ENCODE measurements around the gene GPC6.

GPC6 gene

GRCh38 chr13:94006296-94006695 is 779.7 kb downstream of the GPC6 start:
- Histone ChIP-seq H3K56ac (ENCODE audit: low read length) (no peak overlapping the region), H3K27me3 (ENCODE audit: insufficient read depth, low read length, poor library complexity) (no peaks in the 10 kb centered on the region), H4K8ac (ENCODE audit: low read depth, low read length) (no peak overlapping the region), H3K4me3 (ENCODE audit: low read length) (no peak overlapping the region), H4K5ac (ENCODE audit: low read length) (no peak overlapping the region), H2AK5ac (ENCODE audit: low read length) (no peak overlapping the region), H3K36me3 (ENCODE audit: control insufficient read depth, insufficient read depth, low read length) (no peaks in the 10 kb centered on the region), H3K4me2 (ENCODE audit: low read length) (no peak overlapping the region), H2BK5ac (ENCODE audit: low read length) (no peak overlapping the region), H3K9ac (ENCODE audit: low read length) (no peak overlapping the region), H2BK15ac (replicated peaks; ENCODE audit: low read depth) (no peak overlapping the region), H3K79me1 (ENCODE audit: low read length) (no peaks in the 10 kb centered on the region), H3K27ac (ENCODE audit: low read depth, low read length) (no peak overlapping the region), H3K4ac (ENCODE audit: low read depth, low read length) (no peak overlapping the region), H3K18ac (ENCODE audit: low read length) (no peak overlapping the region), H2BK120ac (ENCODE audit: low read depth, low read length) (no peak overlapping the region), H3K4me1 (ENCODE audit: control insufficient read depth, low read depth, low read length) (no peaks in the 10 kb centered on the region), H3K23ac (ENCODE audit: low read length) (no peak overlapping the region), H3K79me2 (ENCODE audit: control insufficient read depth, insufficient read depth, low read length) (no peaks in the 10 kb centered on the region)
- DNase-seq: no peak
- no CpG with 5 or more reads among the region's 6 CpGs for WGBS (ENCODE audit: extremely low coverage, insufficient coverage, low lambda C conversion rate)

GRCh38 chr13:94007072-94007471 is 780.5 kb downstream of the GPC6 start:
- no peak overlapping the region for H2BK120ac ChIP-seq (ENCODE audit: low read depth, low read length)
- H3K23ac ChIP-seq (ENCODE audit: low read length): no peak overlapping the region
- no peak overlapping the region for H2BK5ac ChIP-seq (ENCODE audit: low read length)
- H3K4me2 ChIP-seq (ENCODE audit: low read length): no peak overlapping the region
- no peak overlapping the region for H3K4me3 ChIP-seq (ENCODE audit: low read length)
- no peak overlapping the region for H3K9ac ChIP-seq (ENCODE audit: low read length)
- no peak overlapping the region for H4K5ac ChIP-seq (ENCODE audit: low read length)
- no peak for DNase-seq
- H3K4ac ChIP-seq (ENCODE audit: low read depth, low read length): no peak overlapping the region
- H3K56ac ChIP-seq (ENCODE audit: low read length): no peak overlapping the region
- H3K18ac ChIP-seq (ENCODE audit: low read length): no peak overlapping the region
- no peaks in the 10 kb centered on the region for H3K79me2 ChIP-seq (ENCODE audit: control insufficient read depth, insufficient read depth, low read length)
- H3K4me1 ChIP-seq (ENCODE audit: control insufficient read depth, low read depth, low read length): no peaks in the 10 kb centered on the region
- no peaks in the 10 kb centered on the region for H3K79me1 ChIP-seq (ENCODE audit: low read length)
- no peak overlapping the region for H2BK15ac ChIP-seq (replicated peaks; ENCODE audit: low read depth)
- H2AK5ac ChIP-seq (ENCODE audit: low read length): no peak overlapping the region
- no CpG with 5 or more reads among the region's 5 CpGs for WGBS (ENCODE audit: extremely low coverage, insufficient coverage, low lambda C conversion rate)
- no peak overlapping the region for H3K27ac ChIP-seq (ENCODE audit: low read depth, low read length)
- no peak overlapping the region for H4K8ac ChIP-seq (ENCODE audit: low read depth, low read length)
- no peaks in the 10 kb centered on the region for H3K27me3 ChIP-seq (ENCODE audit: insufficient read depth, low read length, poor library complexity)
- no peaks in the 10 kb centered on the region for H3K36me3 ChIP-seq (ENCODE audit: control insufficient read depth, insufficient read depth, low read length)

- Histone ChIP-seq H2BK120ac (ENCODE audit: low read depth, low read length) (no peak overlapping the region), H3K18ac (ENCODE audit: low read length) (no peak overlapping the region), H3K4me1 (ENCODE audit: control insufficient read depth, low read depth, low read length) (no peaks in the 10 kb centered on the region), H2BK5ac (ENCODE audit: low read length) (no peak overlapping the region), H3K4me2 (ENCODE audit: low read length) (no peak overlapping the region), H3K9ac (ENCODE audit: low read length) (no peak overlapping the region), H3K79me1 (ENCODE audit: low read length) (no peaks in the 10 kb centered on the region), H3K36me3 (ENCODE audit: control insufficient read depth, insufficient read depth, low read length) (no peaks in the 10 kb centered on the region), H3K79me2 (ENCODE audit: control insufficient read depth, insufficient read depth, low read length) (no peaks in the 10 kb centered on the region), H3K23ac (ENCODE audit: low read length) (no peak overlapping the region), H2BK15ac (replicated peaks; ENCODE audit: low read depth) (no peak overlapping the region), H2AK5ac (ENCODE audit: low read length) (no peak overlapping the region), H4K8ac (ENCODE audit: low read depth, low read length) (no peak overlapping the region), H3K27me3 (ENCODE audit: insufficient read depth, low read length, poor library complexity) (no peaks in the 10 kb centered on the region), H3K56ac (ENCODE audit: low read length) (no peak overlapping the region), H3K4ac (ENCODE audit: low read depth, low read length) (no peak overlapping the region), H4K5ac (ENCODE audit: low read length) (no peak overlapping the region), H3K27ac (ENCODE audit: low read depth, low read length) (no peak overlapping the region), H3K4me3 (ENCODE audit: low read length) (no peak overlapping the region)
- no peak for DNase-seq
- no CpG with 5 or more reads among the region's 4 CpGs for WGBS (ENCODE audit: extremely low coverage, insufficient coverage, low lambda C conversion rate)
Measured at GRCh38 chr13:94009701-94010100, 783.1 kb downstream of the GPC6 start.

- H3K27ac ChIP-seq (ENCODE audit: low read depth, low read length): no peak overlapping the region
- H3K79me1 ChIP-seq (ENCODE audit: low read length): no peaks in the 10 kb centered on the region
- no peaks in the 10 kb centered on the region for H3K27me3 ChIP-seq (ENCODE audit: insufficient read depth, low read length, poor library complexity)
- H3K36me3 ChIP-seq (ENCODE audit: control insufficient read depth, insufficient read depth, low read length): no peaks in the 10 kb centered on the region
- H3K4me2 ChIP-seq (ENCODE audit: low read length): no peak overlapping the region
- no peak overlapping the region for H3K4ac ChIP-seq (ENCODE audit: low read depth, low read length)
- no peaks in the 10 kb centered on the region for H3K4me1 ChIP-seq (ENCODE audit: control insufficient read depth, low read depth, low read length)
- no peak overlapping the region for H3K9ac ChIP-seq (ENCODE audit: low read length)
- WGBS (ENCODE audit: extremely low coverage, insufficient coverage, low lambda C conversion rate): no CpG with 5 or more reads among the region's 2 CpGs
- no peak overlapping the region for H2BK5ac ChIP-seq (ENCODE audit: low read length)
- H2BK120ac ChIP-seq (ENCODE audit: low read depth, low read length): no peak overlapping the region
- H4K5ac ChIP-seq (ENCODE audit: low read length): no peak overlapping the region
- H2BK15ac ChIP-seq (replicated peaks; ENCODE audit: low read depth): no peak overlapping the region
- no peak overlapping the region for H3K56ac ChIP-seq (ENCODE audit: low read length)
- no peak overlapping the region for H4K8ac ChIP-seq (ENCODE audit: low read depth, low read length)
- H3K4me3 ChIP-seq (ENCODE audit: low read length): no peak overlapping the region
- no peak for DNase-seq
- no peak overlapping the region for H3K18ac ChIP-seq (ENCODE audit: low read length)
- H3K79me2 ChIP-seq (ENCODE audit: control insufficient read depth, insufficient read depth, low read length): no peaks in the 10 kb centered on the region
- no peak overlapping the region for H2AK5ac ChIP-seq (ENCODE audit: low read length)
- H3K23ac ChIP-seq (ENCODE audit: low read length): no peak overlapping the region
Measured at GRCh38 chr13:94014461-94014860, 787.9 kb downstream of the GPC6 start.

- Histone ChIP-seq H3K79me2 (ENCODE audit: control insufficient read depth, insufficient read depth, low read length) (no peaks in the 10 kb centered on the region), H3K36me3 (ENCODE audit: control insufficient read depth, insufficient read depth, low read length) (no peaks in the 10 kb centered on the region), H3K56ac (ENCODE audit: low read length) (no peak overlapping the region), H2BK15ac (replicated peaks; ENCODE audit: low read depth) (no peak overlapping the region), H2AK5ac (ENCODE audit: low read length) (no peak overlapping the region), H3K4me2 (ENCODE audit: low read length) (no peak overlapping the region), H4K8ac (ENCODE audit: low read depth, low read length) (no peak overlapping the region), H3K27ac (ENCODE audit: low read depth, low read length) (no peak overlapping the region), H3K18ac (ENCODE audit: low read length) (no peak overlapping the region), H3K23ac (ENCODE audit: low read length) (no peak overlapping the region), H3K9ac (ENCODE audit: low read length) (no peak overlapping the region), H3K79me1 (ENCODE audit: low read length) (no peaks in the 10 kb centered on the region), H2BK120ac (ENCODE audit: low read depth, low read length) (no peak overlapping the region), H2BK5ac (ENCODE audit: low read length) (no peak overlapping the region), H3K4ac (ENCODE audit: low read depth, low read length) (no peak overlapping the region), H3K4me1 (ENCODE audit: control insufficient read depth, low read depth, low read length) (no peaks in the 10 kb centered on the region), H4K5ac (ENCODE audit: low read length) (no peak overlapping the region), H3K27me3 (ENCODE audit: insufficient read depth, low read length, poor library complexity) (no peaks in the 10 kb centered on the region), H3K4me3 (ENCODE audit: low read length) (no peak overlapping the region)
- no CpG with 5 or more reads among the region's 2 CpGs for WGBS (ENCODE audit: extremely low coverage, insufficient coverage, low lambda C conversion rate)
- no peak for DNase-seq
Measured at GRCh38 chr13:94020426-94020825, 793.8 kb downstream of the GPC6 start.

- Histone ChIP-seq H3K18ac (ENCODE audit: low read length) (no peak overlapping the region), H3K23ac (ENCODE audit: low read length) (no peak overlapping the region), H3K9ac (ENCODE audit: low read length) (no peak overlapping the region), H4K5ac (ENCODE audit: low read length) (no peak overlapping the region), H3K4me2 (ENCODE audit: low read length) (no peak overlapping the region), H3K4me1 (ENCODE audit: control insufficient read depth, low read depth, low read length) (no peaks in the 10 kb centered on the region), H3K27ac (ENCODE audit: low read depth, low read length) (no peak overlapping the region), H3K79me1 (ENCODE audit: low read length) (no peaks in the 10 kb centered on the region), H2BK15ac (replicated peaks; ENCODE audit: low read depth) (no peak overlapping the region), H2AK5ac (ENCODE audit: low read length) (no peak overlapping the region), H3K36me3 (ENCODE audit: control insufficient read depth, insufficient read depth, low read length) (no peaks in the 10 kb centered on the region), H3K27me3 (ENCODE audit: insufficient read depth, low read length, poor library complexity) (no peaks in the 10 kb centered on the region), H3K4me3 (ENCODE audit: low read length) (no peak overlapping the region), H3K56ac (ENCODE audit: low read length) (no peak overlapping the region), H3K79me2 (ENCODE audit: control insufficient read depth, insufficient read depth, low read length) (no peaks in the 10 kb centered on the region), H2BK5ac (ENCODE audit: low read length) (no peak overlapping the region), H3K4ac (ENCODE audit: low read depth, low read length) (no peak overlapping the region), H2BK120ac (ENCODE audit: low read depth, low read length) (no peak overlapping the region), H4K8ac (ENCODE audit: low read depth, low read length) (no peak overlapping the region)
- no peak for DNase-seq
Measured at GRCh38 chr13:94020833-94021232, 794.2 kb downstream of the GPC6 start.

All from mesendoderm (in vitro differentiated cells).